Neural crest cell (in vitro differentiated cells): ENCODE measurements around the gene OR2F2. TPM values are rescaled to one million over a fixed set of nuclear protein-coding genes. Genes with fewer than 3 reads are reported as not detected.
A peak's percentile ranks its signal among the peaks of the same experiment; 100 is the strongest.

Source experiments
- DNase-seq: peaks from one replicate; pipeline ENCODE4 v3.0.0; 2021; ENCODE audit warnings: low read depth, mixed read lengths, low spot score
- H3K27ac Mint-ChIP-seq: one replicate; pipeline ENCODE4 v1.8.0; 2021; ENCODE audit warnings: mild to moderate bottlenecking, mixed read lengths; ENCODE audit not compliant: unreplicated experiment
- H3K27me3 Mint-ChIP-seq: 2 replicates; pipeline ENCODE4 v1.8.0; 2021; ENCODE audit warnings: low read depth, mild to moderate bottlenecking, mixed read lengths
- H3K36me3 Mint-ChIP-seq: 2 replicates; pipeline ENCODE4 v1.8.0; 2021; ENCODE audit warnings: low read depth, mild to moderate bottlenecking, mixed read lengths
- H3K4me1 Mint-ChIP-seq: 2 replicates; pipeline ENCODE4 v1.8.0; 2021; ENCODE audit warnings: mixed read lengths
- H3K4me3 Mint-ChIP-seq: one replicate; pipeline ENCODE4 v1.8.0; 2021; ENCODE audit warnings: mild to moderate bottlenecking, mixed read lengths
- H3K9me3 Mint-ChIP-seq: 2 replicates; pipeline ENCODE4 v1.8.0; 2021; ENCODE audit warnings: mixed read lengths
- CTCF ChIP-seq: fragments of 200-600 bp; sonication (generic); conservative IDR thresholded peaks from 2 replicates; pipeline ENCODE4 v1.5.0; 2021; ENCODE audit warnings: antibody characterized with exemption, mild to moderate bottlenecking
- total RNA-seq: library from RNA; stranded (reverse); gene quantifications from 2 replicates; pipeline ENCODE4 v1.2.1, GENCODE V29; 2021

Gene OR2F2
- total RNA-seq, 1 donor from 2014 or later: not detected

DNA sequence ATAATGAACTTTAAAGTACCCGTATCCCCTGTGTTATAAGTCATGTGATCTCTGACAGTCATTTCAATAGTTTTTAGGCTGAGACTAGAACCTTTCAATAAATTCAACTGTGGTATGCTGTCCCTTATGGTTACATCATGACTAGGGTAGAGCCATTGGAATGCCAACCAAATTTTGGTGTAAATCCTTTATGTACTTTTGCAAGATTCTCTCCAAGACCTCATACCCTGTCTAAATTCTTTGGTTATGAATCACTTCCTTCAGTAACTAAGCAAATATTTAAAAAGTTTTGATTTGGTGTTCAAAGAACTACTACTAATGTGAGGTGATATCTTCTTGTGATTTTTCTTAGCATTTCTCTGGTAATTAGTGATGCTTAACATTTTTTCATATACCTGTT, 44.3 kb downstream of the OR2F2 start:
- peaks cover 2% of the 10 kb centered on the region for H3K9me3 Mint-ChIP-seq
- no peaks in the 10 kb centered on the region for H3K27me3 Mint-ChIP-seq
- no peak overlapping the region for H3K27ac Mint-ChIP-seq
- H3K4me3 Mint-ChIP-seq: no peak overlapping the region
- H3K36me3 Mint-ChIP-seq: no peaks in the 10 kb centered on the region
- H3K4me1 Mint-ChIP-seq: no peaks in the 10 kb centered on the region
- no peak for TF ChIP-seq CTCF
- DNase-seq: no peak

GRCh38 chr7:143979998-143980397, 45.0 kb downstream of the OR2F2 start:
- DNase-seq: no peak
- Mint-ChIP-seq H3K9me3 (peaks cover 2% of the 10 kb centered on the region), H3K4me3 (no peak overlapping the region), H3K27me3 (no peaks in the 10 kb centered on the region), H3K27ac (no peak overlapping the region), H3K4me1 (no peaks in the 10 kb centered on the region), H3K36me3 (no peaks in the 10 kb centered on the region)
- TF ChIP-seq CTCF: no peak

DNA sequence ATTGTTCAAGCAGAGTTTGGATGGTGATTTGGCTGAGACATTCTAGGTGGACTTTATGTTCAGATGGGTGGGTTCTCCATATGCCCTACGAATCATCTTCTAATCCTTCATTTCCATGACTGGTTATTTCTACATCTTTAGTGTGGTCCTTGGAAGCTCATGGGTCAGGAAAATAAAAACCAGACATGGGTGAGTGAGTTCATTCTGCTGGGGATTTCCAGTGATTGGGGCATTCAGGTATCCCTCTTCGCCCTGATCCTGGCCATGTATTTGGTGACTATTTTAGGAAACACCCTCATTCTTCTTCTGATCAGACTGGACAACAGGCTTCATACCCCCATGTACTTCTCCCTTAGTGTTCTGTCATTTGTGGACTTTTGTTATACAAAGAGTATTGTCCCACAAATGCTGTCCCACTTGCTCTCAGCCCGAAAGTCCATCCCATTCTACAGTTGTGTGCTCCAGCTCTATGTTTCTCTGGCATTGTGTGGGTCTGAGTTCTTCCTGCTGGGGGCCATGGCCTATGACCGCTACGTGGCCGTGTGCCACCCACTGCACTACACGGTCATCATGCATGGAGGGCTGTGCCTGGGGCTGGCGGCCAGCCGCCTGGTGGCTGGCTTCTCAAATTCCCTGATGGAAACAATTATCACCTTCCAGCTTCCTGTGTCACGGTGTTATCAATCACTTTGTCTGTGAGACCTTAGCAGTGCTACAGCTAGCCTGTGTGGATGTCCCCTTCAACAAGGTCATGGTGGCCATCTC, 45.9 kb downstream of the OR2F2 start:
- Mint-ChIP-seq H3K4me3 (no peak overlapping the region), H3K9me3 (peaks cover 2% of the 10 kb centered on the region), H3K36me3 (no peaks in the 10 kb centered on the region), H3K4me1 (no peaks in the 10 kb centered on the region), H3K27me3 (no peaks in the 10 kb centered on the region), H3K27ac (peak overlapping the region; percentile 43)
- TF ChIP-seq CTCF: no peak
- DNase-seq: no peak

DNA sequence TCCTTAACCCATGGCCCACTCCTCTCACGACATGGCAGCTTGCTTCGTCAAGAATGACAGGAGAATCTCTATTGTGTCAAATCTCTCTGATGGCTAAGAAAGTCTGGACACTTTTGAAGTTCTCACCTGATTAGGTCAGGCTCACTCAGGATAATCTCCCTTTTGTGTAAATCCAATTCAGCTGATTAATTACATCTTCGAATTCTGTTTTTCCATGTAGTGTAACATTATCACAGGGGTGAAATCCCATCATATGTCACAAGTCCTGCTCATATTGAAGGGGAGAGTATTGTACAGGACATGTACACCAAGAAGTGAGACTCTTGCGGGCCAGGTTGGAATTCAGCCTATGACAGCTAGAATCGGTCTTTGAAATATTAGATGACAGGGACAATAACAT, 48.9 kb downstream of the OR2F2 start:
- Mint-ChIP-seq H3K27ac (no peak overlapping the region), H3K9me3 (peaks cover 2% of the 10 kb centered on the region), H3K36me3 (no peaks in the 10 kb centered on the region), H3K4me3 (no peak overlapping the region), H3K27me3 (no peaks in the 10 kb centered on the region), H3K4me1 (no peaks in the 10 kb centered on the region)
- TF ChIP-seq CTCF: no peak
- DNase-seq: no peak

Other genes with a start within 250 kb of the OR2F2 start
- gene CTAGE6, start 177.5 kb upstream of the OR2F2 start, total RNA-seq: not detected in 2 replicates
- gene TCAF1, start 33.1 kb upstream of the OR2F2 start, total RNA-seq: 105 and 107 TPM in 2 replicates
- gene OR2F1, start 19.6 kb downstream of the OR2F2 start, total RNA-seq: not detected in 2 replicates
- gene OR6B1, start 65.1 kb downstream of the OR2F2 start, total RNA-seq: not detected in 2 replicates
- gene OR2A5, start 113.7 kb downstream of the OR2F2 start, total RNA-seq: not detected in 2 replicates
- gene OR2A25, start 134.6 kb downstream of the OR2F2 start, total RNA-seq: not detected in 2 replicates
- not detected in 2 replicates for gene OR2A12, start 151.0 kb downstream of the OR2F2 start, total RNA-seq
- not detected in 2 replicates for gene OR2A2, start 174.3 kb downstream of the OR2F2 start, total RNA-seq
- gene OR2A14, start 187.9 kb downstream of the OR2F2 start, total RNA-seq: not detected in 2 replicates
- gene CTAGE4, start 248.2 kb downstream of the OR2F2 start, total RNA-seq: 0.55 TPM in 1 of 2 replicates, not detected in the other